Epidermal melanocyte (primary cell): ENCODE data around the gene KDM2B.
"Not testable (repeated sequence)": the region's sequence is repeated elsewhere in the genome, so short reads cannot be mapped to it uniquely, and the experiment has no call there.

Experiments
- DNase-seq: peaks from one replicate; pipeline ENCODE4 v3.0.0; 2011; ENCODE audit warnings: low spot score; ENCODE audit not compliant: insufficient read length

KDM2B gene

DNA sequence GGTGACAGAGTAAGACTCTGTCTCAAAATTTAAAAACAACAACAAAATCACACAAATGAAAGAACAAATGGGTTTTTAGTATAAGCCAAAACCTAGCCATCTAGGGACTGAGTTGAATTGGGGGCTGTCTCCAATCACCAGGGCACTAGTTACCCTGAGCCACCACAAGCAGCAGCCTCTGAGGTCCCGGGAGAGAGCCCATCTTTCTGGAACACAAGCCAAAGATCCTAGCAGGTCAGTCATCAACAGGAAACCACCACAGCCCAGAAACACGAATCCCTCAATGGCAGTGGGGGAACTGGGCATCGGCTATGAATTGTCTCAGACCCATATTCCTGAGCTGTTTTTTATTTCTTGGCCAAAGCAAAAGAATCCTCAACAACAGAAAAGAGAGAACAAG, 75.3 kb downstream of the KDM2B start:
- no peak for DNase-seq

DNA sequence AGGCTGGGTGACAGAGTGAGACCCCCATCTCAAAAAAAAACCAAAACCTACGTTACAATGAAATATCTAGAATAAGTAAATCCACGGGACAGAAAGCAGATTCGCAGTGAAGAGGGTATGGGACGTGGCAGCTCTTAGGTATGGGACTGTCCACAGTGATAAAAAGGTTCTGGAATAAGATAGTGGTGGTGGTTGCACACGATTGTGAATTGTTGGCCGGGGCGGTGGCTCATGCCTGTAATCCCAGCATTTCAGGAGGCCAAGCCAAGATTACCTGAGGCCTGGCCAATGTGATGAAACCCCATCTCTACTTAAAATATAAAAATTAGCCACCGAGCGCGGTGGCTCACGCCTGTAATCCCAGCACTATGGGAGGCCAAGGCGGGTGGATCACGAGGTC, 76.3 kb downstream of the KDM2B start:
- no peak for DNase-seq

DNA sequence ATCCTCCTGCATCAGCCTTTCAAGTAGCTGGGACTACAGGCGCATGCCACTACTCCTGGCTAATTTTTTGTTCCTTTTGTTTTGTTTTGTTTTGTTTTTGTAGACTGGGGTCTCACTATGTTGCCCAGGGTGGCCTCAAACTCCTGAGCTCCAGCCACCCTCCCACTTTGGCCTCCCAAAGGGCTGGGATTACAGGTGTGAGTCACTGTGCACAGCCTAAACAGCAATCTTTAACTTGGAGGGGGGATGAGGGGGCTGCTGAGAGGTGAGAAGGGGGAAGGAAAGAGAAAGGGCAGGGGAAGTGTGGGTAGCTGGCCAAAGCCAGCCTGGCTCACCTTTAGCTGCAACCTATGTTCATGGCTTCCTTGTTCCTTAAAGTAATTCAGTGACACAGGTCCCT, 77.4 kb downstream of the KDM2B start:
- DNase-seq = no peak

DNA sequence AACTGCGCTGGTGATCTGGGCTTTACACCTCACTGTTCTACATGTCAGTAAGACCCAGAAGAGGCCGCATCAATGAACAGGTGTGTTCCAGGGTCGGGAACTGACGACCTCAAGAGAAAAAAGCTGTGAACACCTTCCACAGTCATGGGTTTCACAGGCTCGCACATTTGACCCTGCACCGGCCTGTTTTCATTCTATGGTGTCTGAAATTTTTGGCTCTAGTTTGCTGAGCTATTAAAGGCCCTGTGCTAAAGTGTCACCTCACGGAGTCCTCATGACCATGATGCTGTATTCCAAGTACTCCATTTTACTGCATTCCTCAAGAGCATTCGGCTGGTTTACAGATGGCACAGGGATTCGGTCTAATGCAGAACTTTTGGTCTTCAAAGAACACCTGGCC, 78.9 kb downstream of the KDM2B start:
- no peak for DNase-seq

DNA sequence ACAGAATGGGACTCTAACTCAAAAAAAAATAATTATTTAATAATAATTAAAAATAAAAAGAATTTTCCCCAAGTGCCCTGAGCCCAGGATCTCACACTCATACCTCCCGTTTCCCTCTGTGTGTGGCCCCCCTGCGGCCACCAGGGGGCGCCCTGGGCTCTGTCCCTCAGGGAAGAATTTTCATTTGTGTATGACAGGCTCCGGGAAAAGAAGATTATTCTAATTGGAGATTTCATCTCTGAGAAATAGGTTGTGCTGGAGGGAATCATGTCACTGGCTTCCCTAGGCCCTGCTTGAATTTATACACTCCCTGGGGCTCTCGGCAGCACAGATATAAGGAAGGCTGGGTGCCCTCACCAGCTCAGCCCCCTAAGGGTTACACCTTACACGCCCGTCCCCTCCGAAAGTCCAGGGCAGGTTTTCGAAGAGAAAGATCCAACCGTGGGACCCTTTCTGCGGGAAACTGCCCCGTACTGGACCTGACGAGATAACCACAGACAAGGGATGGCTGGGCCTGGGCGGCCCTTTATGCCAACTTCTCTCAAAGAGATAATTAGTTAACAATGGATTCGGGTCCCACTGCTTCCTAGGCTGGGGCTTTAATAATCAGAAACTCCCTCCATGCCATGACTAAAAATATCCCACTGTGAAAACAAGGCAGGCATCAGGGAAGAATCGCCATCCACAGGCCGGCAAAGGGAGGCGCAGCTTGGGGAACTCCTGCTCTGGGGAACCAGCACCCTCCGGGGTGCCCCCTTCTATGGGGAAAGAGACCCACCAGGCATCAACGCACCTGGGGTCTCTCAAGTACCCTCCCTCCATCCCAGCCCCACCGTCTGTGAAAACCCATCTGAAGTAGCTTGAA, 80.7 kb downstream of the KDM2B start:
- DNase-seq = peak; percentile 96

DNA sequence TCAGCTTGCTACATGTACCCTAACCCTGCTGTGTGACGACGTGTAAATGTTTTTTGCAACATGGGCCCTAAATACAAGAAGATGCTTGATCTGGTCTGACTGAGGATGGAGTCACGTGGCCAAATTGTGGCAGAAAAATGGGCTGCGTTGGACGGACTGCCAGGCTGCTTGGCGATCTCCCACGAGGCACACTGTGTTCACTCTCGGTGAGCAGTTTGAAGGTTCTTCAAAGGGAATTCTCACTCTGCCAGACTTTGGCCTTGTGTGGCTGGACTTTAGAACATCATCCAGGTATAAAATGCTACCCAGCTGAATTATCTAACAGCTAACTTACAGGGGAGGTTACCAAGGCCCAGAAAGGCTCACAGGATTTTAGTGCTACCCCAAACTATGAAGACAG, 85.1 kb downstream of the KDM2B start:
- DNase-seq = no peak

DNA sequence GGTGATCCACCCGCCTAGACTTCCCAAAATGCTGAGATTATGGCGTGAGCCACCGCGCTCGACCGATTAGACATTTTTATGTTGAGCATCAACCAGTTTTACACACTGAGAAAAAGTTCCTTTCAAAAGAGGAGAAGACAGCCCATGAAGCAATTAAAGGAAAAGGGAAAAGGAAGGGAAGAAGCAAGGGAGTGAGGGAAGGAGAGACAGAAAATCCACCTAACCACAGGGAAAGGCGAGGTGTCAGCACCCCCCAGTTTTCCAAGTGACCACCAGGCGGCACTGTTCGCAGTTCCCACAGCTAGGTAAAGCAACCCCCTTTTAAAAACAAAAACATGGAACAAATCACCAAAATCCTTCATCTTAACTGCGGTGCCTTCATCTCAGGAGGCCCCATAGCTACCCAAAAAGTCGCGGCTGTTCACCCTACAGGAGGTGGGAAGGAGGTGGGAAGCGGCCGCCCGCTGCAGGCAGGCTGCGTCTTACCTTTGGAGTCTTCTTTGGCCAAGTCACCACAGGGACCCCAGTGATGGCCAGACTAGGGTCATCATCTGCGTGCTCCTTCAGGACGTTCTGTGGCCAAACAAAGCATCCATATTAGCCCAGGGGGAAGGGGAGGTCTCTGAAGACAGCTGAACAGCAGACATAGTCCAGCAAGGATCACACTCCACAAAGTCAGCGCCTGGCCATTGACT, 86.6 kb downstream of the KDM2B start:
- peak; percentile 29 for DNase-seq

DNA sequence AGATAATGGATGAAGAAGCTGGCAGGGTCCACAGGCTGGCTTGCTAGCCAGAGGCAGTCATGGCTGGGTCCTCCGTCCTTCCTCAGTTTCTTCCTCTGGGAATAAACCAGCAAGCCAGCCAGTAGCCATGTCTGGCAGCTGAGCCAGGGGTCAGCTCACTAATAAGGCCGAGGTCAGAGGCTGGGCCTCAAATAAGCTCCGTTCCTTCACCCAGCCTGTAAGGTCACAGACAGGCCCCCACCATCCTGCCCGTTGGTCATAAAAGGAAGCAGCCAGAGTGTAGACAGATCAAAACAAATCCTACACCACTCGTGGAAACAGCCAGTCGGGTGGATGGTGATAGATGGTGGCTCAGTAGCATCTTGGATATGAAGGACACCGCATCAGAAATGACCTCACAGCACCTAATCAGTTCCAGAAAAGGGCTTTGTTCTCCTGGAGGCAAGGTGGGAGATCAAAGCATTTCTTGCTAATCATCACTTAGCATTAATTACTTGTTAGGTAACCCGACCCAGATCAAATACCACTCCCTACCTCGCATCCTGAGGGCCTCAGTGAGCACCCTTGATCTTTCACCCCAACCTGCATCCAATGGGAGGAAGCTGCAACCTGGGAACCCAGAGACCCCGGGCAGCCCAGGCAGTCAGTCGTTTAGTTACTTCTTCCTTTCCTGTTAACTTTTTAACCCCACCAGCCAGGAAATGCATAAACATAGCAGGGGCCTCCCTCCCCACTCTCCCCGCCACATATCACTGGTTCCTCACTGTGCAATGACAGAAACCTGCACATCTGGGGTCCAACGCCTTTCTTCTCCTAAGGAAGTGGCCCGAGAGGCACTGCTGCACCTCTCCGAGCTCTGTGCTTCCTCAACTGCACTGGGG, 90.2 kb downstream of the KDM2B start:
- DNase-seq = no peak

DNA sequence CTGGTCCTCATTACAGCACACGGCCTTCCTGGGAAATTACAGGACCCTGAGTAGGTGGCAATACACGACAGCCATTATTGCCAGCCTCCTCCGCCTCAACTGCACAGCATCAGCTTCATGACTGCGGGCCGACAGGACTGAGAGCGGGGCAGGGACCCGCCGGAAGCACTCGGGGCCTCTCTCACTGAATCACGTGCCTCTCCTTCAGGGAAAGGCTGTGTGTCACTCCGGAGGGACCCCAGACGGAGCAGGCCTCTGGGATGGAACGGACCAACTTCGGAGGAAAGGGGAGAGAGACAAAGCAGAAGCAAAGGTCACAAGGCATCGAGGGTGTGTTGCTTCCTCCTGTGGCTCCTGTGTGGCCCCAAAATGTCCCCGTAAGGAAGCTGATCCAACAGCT, 90.9 kb downstream of the KDM2B start:
- no peak for DNase-seq

DNA sequence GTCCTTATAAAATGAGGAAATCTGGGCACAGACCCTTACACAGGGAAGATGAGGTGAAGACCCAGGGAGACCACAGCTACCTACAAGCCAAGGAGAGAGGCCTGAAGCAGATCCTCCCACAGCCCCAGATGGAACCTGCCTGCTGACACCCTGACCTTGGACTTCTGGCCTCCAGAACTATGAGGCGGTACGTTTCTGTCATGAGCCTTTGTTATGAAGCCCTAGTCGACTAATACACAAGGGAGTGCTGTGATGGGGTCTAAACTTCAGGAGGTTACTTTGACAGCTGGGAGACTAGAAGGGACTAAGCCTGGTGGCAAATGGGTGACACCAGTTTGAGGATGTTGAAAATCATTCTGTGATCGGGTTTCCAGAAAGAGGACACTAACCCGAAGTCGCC, 95.9 kb downstream of the KDM2B start:
- DNase-seq = no peak

DNA sequence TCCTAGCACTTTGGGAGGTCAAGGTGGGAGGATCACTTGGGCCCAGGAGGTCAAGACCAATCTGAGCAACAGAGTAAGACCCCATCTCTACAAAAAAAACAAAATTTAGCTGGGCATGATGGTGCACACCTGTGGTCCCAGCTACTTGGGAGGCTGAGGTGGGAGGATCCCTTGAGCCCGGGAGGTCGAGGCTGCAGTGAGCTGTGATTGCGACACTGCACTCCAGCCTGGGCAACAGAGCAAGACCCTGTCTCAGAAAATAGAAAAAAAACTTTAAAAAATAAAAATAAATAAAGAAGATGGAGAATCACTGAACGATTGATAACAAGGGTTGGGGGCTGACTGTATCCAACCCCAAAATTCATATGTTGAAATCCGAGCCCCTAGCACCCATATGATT, 96.3 kb downstream of the KDM2B start:
- not testable (repeated sequence) for DNase-seq

DNA sequence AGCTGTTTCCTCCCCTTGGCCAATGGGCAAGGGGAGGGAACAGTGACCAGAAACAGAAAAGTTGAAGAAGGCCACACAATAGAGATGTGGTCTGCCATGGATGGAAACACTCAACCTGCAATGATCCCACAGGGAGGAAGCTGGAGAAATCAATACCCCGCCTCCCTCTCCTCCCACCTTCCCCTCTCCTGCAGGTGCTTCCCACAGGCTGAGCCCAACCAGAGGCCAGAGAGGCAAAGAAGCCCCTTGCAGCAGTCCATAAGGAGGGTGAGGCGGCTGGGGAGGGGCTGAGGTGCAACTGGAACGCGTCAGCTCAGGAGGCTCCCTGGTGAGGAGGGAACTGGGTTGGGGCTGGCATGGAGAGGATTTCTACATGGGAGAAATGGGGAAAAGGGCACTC, 96.9 kb downstream of the KDM2B start:
- DNase-seq = no peak

DNA sequence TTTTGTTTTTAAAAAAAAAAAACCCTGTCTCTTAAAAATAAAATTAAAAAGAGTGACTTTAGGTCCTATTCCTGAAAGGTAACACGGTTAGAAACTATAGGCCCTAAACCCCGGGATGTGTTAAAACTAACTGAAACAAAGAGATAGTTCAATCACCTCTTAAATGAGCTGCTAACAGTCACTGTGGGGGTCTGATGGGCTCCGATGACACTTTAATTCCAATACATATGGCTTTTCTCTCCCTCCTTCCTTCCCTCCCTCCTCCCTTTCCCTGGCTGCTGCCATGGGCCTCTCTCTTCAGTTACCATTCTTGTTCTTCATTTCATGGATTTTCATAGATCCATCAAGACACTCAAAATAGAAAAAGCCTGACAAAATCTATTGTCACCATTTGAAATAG, 104.3 kb downstream of the KDM2B start:
- no peak for DNase-seq

DNA sequence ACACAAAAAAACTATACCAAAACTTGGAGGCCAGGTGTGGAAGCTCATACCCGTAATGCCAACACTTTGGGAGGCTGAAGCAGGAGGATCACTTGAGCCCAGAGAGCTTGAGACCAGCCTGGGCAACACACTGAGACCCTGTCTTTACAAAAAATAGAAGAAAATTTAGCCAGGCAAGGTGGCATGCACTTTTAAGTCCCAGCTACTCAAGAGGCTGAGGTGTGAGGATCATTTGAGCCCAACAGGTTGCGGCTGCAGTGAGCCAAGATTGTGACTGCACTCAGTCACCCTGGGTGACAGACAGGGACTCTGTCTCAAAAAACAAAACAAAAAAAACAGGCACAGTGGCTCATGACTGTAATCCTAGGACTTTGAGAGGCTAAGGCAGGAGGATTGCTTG, 105.5 kb downstream of the KDM2B start:
- no peak for DNase-seq

DNA sequence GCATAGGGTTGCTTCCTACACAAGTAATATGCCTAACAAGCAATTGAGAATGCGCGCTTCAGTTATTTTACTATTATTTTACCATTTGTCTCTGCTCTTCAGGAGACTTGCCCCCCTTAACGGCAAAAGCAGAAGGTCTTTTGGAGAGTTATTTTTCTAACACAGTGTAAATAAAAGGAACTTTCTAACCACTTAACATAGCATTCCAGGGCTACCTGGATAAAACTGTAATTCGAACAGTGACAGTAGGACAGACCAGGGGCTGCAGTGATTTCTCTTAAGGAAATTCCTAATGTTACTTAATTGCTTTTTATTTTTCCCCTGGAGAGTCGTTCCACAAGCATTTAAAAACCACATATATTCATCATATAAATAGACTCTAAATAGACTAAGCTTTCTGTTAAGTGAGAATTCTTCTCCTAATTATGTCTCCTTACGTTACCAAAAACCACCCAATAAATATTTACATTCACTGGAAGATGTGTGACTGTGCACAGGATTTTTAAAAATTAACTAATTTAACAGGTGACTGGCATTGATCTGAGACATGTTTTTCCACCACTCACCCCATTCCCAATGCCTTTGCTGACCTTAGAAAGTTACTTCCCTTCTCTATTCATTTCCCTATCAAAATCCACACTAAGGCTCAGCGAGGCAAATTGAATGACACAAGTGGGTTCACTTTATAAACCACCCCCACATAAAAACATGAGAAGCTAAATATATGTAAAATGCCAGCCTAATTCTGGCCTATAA, 108.5 kb downstream of the KDM2B start:
- no peak for DNase-seq

DNA sequence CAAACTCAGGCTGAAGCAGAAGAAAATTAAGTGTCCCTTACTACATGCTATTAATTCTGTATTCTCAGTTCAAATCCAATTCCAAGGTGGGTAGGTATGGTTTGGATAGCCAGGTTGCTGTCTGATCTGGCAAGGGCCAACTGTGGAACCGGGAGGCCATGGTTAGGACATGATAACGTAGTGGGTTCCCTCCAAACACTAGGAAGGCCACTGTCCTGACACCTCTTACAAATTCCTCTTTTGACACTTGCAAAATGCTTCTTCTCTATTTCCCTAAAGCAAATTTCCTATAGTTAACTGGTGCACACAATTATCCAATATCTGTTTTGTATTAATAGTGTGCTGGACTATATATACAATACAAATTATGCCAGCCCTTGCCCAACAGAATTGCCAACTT, 110.1 kb downstream of the KDM2B start:
- DNase-seq = no peak

DNA sequence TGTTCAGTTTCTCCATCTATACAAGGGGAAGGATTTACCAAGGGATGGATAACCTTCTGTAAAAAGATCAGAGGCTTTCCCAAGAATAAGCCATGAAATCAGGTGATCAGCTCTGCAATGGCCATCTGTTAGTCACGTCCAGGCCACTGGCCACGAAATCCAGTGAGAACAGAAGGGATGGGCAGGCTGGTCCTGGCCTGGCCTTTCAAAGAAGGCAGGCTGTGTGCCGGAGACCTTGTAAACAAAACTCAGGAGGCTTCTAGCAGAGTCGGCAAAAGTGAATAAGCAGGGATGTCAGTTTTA, 112.4 kb downstream of the KDM2B start:
- DNase-seq = no peak

DNA sequence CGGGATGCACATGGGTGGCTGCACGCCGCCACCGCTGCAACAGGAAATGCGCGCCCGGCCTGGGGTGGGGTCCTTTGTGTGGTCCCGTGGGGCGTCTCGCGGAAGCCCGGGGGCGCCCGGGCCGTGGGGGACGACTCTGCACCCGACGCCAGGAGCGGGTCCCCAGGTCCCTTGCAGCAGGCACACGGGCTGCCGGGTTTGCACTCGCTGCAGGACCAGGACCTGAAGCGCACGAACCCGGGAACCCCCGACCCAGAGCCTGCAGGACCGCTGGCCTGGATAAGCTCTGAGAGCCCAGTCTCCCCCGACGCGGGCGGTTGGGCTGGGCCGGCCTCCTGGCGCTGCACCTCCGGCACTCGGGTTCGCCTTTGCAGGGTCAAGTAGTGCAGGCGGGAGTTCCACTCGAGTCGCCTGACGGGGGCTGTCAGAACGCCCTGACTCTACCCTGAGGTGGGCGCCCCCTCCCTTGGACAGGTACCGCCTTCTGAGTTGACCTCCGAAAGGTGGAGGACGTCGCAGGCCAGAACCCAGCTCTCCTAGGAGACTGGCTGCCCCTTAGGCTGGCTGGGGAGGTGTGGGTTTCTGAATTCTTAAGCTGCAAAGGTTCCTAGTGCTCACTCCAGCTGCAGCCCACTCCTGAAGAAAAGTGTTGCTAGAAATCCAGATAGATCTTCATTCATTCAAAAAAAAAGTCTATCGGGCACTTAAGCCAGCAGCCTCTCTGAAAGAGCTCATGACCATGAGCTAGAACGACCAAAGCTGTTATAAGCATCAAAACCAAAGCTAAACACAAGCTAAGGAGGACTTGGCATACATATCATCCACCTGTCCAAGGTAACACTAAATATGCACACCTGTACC, 113.0 kb downstream of the KDM2B start:
- DNase-seq = no peak

DNA sequence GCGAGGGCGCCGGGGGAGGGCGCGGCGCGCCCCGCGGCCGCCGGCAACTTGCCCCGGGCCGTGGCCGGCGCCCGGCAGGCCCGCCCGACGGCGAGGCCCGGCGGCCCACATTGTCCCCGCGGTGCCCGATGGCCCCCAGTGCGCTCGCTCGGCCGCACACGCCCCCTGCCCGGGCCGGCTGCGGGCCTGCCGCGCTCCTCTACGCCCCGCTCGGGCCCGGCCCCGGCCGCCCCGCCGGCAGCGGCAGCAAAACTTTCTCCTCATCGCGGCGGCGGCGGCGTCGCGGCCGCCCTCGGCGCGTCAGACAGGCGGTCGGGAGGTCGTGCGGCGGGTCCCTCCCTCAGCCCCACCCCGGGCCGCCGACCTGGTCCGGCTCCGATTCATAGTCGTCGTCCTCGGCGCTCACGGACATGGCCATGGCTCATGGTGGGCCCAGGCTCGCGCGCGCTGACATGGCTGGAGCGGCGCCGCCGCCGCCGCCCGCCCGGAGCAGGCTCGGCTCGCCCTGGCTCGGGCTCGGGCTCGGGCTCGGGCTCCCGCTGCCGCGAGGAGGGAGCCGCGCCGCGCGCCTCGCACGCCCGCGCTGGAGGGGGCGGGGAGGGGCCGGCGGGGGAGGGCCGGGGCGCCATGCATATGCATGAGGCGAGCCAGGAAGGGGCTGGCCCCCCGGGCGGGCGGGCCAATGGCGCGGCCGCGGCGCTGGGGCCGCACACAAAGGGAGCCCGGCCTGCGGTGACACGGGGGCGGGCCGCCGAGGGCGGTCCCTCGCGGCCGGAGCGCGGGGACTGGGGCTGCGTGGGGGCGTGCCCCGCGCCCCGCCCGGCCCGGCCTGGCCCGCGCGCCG, 113.8 kb downstream of the KDM2B start:
- peak; percentile 75 for DNase-seq
